ENCODE data around the gene ZAR1. TPM values are rescaled to one million over a fixed set of nuclear protein-coding genes. Genes with fewer than 3 reads are reported as not detected.
"Not testable (repeated sequence)": the region's sequence is repeated elsewhere in the genome, so short reads cannot be mapped to it uniquely, and the experiment has no call there.

Gene ZAR1, protein sequence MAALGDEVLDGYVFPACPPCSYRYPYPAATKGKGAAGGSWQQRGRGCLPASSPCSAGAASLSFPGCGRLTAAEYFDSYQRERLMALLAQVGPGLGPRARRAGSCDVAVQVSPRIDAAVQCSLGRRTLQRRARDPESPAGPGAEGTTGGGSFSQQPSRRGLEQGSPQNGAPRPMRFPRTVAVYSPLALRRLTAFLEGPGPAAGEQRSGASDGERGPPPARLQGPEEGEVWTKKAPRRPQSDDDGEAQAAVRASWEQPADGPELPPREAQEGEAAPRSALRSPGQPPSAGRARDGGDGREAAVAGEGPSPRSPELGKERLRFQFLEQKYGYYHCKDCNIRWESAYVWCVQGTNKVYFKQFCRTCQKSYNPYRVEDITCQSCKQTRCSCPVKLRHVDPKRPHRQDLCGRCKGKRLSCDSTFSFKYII
- not detected for total RNA-seq

GRCh38 chr4:48490012-48490679, at the start of gene ZAR1:
TSS of gene ZAR1 (plus strand) at chr4:48490252. CDS start at chr4:48490292, 40 bp downstream.
- H3K27me3 ChIP-seq (ENCODE audit: insufficient read depth, low read length) = peaks cover 69% of the 10 kb centered on the region
- no peak within 1 kb of the TSS for H3K4me3 ChIP-seq (ENCODE audit: low read length)
- no peaks in the 10 kb centered on the region for H3K9me3 ChIP-seq (ENCODE audit: low read depth, low read length)
- peaks cover 16% of the 10 kb centered on the region for H3K4me1 ChIP-seq (ENCODE audit: insufficient read depth, low read length)

DNA sequence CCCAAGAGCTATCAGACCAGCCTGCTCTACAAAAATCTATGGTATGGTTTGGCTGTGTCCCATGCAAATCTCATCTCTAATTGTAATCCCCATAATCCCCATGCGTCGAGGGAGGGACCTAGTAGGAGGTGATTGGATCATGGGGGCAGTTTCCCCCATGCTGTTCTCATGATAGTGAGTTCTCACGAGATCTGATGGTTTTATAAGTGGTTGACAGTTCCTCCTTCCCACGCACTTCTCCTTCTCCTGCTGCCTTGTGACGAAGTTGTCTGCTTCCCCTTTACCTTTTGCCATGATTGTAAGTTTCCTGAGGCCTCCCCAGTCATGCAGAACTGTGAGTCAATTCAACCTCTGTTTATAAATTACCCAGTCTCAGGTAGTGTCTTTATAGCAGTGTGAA, 49.1 kb upstream of the ZAR1 start:
- not testable (repeated sequence) for H3K27me3 ChIP-seq (ENCODE audit: insufficient read depth, low read length); H3K4me3 ChIP-seq (ENCODE audit: low read length); H3K4me1 ChIP-seq (ENCODE audit: insufficient read depth, low read length)

DNA sequence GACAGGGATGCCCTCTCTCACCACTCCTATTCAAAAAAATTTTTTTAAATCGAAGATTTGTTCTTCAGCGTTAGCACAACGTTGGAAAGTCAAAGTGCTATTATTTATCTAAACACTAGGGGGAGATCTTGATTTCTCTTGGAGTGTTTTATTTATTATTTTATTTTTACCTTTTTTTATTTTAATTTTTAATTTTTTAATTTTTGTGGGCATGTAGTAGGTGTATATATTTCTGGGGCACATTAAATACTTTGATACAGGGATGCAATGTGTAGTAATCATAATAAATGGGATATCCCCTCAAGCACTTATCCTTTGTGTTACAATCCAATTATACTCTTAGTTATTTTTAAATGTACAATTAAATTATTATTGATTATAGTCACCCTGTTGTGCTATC, 44.3 kb upstream of the ZAR1 start:
- Histone ChIP-seq H3K9me3 (ENCODE audit: low read depth, low read length) (no peaks in the 10 kb centered on the region), H3K4me3 (ENCODE audit: low read length) (no peak overlapping the region), H3K27me3 (ENCODE audit: insufficient read depth, low read length) (no peaks in the 10 kb centered on the region), H3K4me1 (ENCODE audit: insufficient read depth, low read length) (no peaks in the 10 kb centered on the region)

More for the DNA sequence above, 49.1 kb upstream of the ZAR1 start:
- H3K9me3 ChIP-seq (ENCODE audit: low read depth, low read length) = not testable (repeated sequence)

DNA sequence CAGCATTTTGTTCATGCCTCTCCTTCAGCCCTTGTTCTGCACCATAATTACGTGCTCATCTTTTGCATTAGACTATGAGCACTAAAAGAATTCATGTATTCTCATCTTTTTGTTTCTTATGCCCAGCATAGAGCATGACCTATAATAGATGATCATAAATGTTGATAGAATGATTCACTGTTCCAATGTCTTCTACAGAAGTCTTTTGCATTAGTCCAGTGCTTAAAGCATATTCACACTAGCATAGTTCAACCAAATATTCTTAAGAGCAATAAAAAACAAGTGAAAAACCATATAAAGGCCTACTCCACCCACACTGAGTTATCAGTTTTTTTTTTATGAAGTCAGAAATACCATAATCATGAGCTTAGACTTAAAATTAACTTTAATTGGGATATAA, 43.4 kb upstream of the ZAR1 start:
- Histone ChIP-seq H3K4me1 (ENCODE audit: insufficient read depth, low read length) (no peaks in the 10 kb centered on the region), H3K27me3 (ENCODE audit: insufficient read depth, low read length) (no peaks in the 10 kb centered on the region), H3K9me3 (ENCODE audit: low read depth, low read length) (no peaks in the 10 kb centered on the region), H3K4me3 (ENCODE audit: low read length) (no peak overlapping the region)

GRCh38 chr4:48449151-48449550, 40.9 kb upstream of the ZAR1 start:
- H3K9me3 ChIP-seq (ENCODE audit: low read depth, low read length) = no peaks in the 10 kb centered on the region
- H3K27me3 ChIP-seq (ENCODE audit: insufficient read depth, low read length) = peaks cover 3% of the 10 kb centered on the region
- no peak overlapping the region for H3K4me3 ChIP-seq (ENCODE audit: low read length)
- H3K4me1 ChIP-seq (ENCODE audit: insufficient read depth, low read length) = no peaks in the 10 kb centered on the region

GRCh38 chr4:48450740-48451139, 39.3 kb upstream of the ZAR1 start:
- no peak overlapping the region for H3K4me3 ChIP-seq (ENCODE audit: low read length)
- no peaks in the 10 kb centered on the region for H3K4me1 ChIP-seq (ENCODE audit: insufficient read depth, low read length)
- peaks cover 3% of the 10 kb centered on the region for H3K27me3 ChIP-seq (ENCODE audit: insufficient read depth, low read length)
- H3K9me3 ChIP-seq (ENCODE audit: low read depth, low read length) = no peaks in the 10 kb centered on the region

DNA sequence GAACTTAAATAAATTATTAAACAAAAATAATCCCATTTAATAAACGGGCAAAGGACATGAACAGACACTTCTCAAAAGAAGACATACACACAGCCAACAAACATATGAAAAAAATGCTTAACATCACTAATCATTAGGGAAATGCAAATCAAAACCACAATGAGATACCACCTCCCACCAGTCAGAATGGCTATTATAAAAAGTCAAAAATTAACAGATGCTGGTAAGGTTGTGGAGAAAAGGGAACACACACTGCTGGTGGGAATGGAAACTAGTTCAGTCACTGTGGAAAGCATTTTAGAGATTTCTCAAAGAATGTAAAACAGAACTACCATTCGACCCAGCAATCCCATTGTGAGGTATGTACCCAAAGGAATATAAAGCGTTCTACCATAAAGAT, 38.4 kb upstream of the ZAR1 start:
- not testable (repeated sequence) for H3K9me3 ChIP-seq (ENCODE audit: low read depth, low read length)

DNA sequence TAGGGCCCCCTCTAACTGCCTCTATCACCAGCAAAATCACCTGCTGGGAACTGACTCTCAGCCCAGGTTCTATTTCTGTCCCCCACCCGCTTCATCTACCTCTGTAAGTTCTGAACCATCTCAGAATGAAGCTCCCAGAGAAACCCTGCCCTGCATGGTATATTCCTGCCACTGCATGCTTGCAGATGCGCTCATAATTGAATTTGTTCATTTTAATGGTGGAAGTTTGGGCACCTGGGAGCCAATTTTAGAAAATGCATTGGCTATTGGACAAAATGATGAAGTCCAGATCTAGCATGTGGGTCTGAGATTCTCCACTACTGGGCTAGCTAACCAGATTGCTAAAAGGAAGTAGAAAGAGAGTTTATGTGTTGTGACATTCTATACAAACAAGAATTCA, 35.5 kb upstream of the ZAR1 start:
- Histone ChIP-seq H3K4me3 (ENCODE audit: low read length) (no peak overlapping the region), H3K27me3 (ENCODE audit: insufficient read depth, low read length) (peaks cover 3% of the 10 kb centered on the region), H3K4me1 (ENCODE audit: insufficient read depth, low read length) (no peaks in the 10 kb centered on the region), H3K9me3 (ENCODE audit: low read depth, low read length) (no peaks in the 10 kb centered on the region)

More for the DNA sequence above, 38.4 kb upstream of the ZAR1 start:
- H3K4me3 ChIP-seq (ENCODE audit: low read length); H3K27me3 ChIP-seq (ENCODE audit: insufficient read depth, low read length); H3K4me1 ChIP-seq (ENCODE audit: insufficient read depth, low read length): not testable (repeated sequence)

DNA sequence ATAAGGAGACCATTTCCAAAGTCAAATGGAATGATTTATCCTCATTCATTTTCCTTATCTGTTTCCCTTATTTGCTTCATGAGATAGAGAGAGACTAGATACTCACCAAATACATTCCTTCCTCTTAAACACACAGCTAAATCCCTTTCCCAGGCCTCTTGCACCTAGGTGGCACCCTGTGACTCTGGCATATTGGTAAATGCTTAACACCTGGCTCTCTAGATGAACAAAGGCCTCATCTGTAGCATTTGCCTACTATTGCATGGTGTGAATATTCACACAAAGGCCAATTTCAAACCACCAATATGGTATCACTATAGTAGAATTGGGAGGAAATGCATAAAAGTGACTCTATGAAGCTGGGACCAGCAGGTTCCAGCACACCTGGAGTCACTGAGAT, 29.1 kb upstream of the ZAR1 start:
- H3K9me3 ChIP-seq (ENCODE audit: low read depth, low read length) = no peaks in the 10 kb centered on the region
- H3K4me3 ChIP-seq (ENCODE audit: low read length) = no peak overlapping the region
- no peaks in the 10 kb centered on the region for H3K4me1 ChIP-seq (ENCODE audit: insufficient read depth, low read length)
- no peaks in the 10 kb centered on the region for H3K27me3 ChIP-seq (ENCODE audit: insufficient read depth, low read length)

DNA sequence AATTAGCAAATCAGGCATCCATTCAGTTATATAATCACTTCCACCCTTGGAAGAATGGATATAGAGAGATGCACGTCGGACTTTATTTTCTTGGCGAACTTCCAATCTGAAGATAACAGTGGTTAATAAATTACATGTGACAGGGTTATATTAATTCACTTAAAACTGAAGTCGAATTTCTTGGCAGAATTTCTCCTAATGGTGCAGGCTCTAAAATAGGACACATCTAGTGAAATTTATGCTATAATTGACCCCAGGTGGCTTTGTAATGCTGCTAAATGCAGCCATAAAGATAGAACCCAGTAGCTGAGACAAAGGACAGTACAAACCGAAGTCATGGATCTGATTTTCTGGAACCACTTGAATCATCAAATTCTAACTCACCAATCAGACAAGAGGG, 27.7 kb upstream of the ZAR1 start:
- H3K9me3 ChIP-seq (ENCODE audit: low read depth, low read length) = no peaks in the 10 kb centered on the region
- H3K27me3 ChIP-seq (ENCODE audit: insufficient read depth, low read length) = no peaks in the 10 kb centered on the region
- no peaks in the 10 kb centered on the region for H3K4me1 ChIP-seq (ENCODE audit: insufficient read depth, low read length)
- no peak overlapping the region for H3K4me3 ChIP-seq (ENCODE audit: low read length)

DNA sequence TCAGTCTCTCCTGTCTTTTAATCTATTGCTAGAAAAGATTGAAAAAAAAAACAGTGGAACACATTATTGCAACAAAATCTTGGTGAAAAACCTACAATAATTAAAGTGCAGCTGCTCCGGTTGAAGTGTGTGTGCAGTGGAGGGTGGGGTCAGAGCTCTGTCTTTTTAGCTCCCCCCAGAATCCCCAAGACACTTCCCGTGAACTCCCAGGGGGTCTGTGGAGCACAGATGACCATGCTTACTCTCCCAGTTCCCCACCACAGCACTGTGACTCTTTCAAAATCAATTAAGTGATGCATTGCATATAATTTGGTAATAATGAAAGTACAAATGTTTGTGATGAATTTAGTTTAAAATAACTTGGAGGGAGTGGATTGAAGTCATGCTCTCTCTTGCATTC, 22.6 kb upstream of the ZAR1 start:
- H3K4me1 ChIP-seq (ENCODE audit: insufficient read depth, low read length) = no peaks in the 10 kb centered on the region
- H3K4me3 ChIP-seq (ENCODE audit: low read length) = no peak overlapping the region
- no peaks in the 10 kb centered on the region for H3K27me3 ChIP-seq (ENCODE audit: insufficient read depth, low read length)
- H3K9me3 ChIP-seq (ENCODE audit: low read depth, low read length) = no peaks in the 10 kb centered on the region

DNA sequence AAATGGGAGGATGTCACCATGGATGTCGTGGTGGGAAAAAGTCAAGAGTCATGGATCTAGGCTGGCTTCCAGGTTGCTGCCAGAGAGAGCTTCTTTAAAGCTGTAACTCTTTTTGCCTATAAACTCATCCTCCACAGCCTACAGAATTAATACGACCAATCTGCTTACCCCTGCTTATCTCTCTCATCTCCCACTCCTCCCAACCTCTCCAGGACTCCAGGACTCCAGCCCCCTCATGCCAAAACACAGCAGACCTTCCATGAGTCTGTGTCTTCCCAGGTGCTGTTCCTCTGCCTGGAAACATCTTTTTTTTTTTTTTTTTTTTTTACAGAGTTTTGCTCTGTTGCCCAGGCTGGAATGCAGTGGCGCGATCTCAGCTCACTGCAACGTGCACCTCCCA, 22.2 kb upstream of the ZAR1 start:
- no peaks in the 10 kb centered on the region for H3K4me1 ChIP-seq (ENCODE audit: insufficient read depth, low read length)
- H3K27me3 ChIP-seq (ENCODE audit: insufficient read depth, low read length) = no peaks in the 10 kb centered on the region
- no peak overlapping the region for H3K4me3 ChIP-seq (ENCODE audit: low read length)

GRCh38 chr4:48470137-48470536, 19.9 kb upstream of the ZAR1 start:
- H3K27me3 ChIP-seq (ENCODE audit: insufficient read depth, low read length) = no peaks in the 10 kb centered on the region
- no peaks in the 10 kb centered on the region for H3K4me1 ChIP-seq (ENCODE audit: insufficient read depth, low read length)
- H3K4me3 ChIP-seq (ENCODE audit: low read length) = no peak overlapping the region
- H3K9me3 ChIP-seq (ENCODE audit: low read depth, low read length) = no peaks in the 10 kb centered on the region

More for the DNA sequence above, 22.2 kb upstream of the ZAR1 start:
- no peaks in the 10 kb centered on the region for H3K9me3 ChIP-seq (ENCODE audit: low read depth, low read length)

DNA sequence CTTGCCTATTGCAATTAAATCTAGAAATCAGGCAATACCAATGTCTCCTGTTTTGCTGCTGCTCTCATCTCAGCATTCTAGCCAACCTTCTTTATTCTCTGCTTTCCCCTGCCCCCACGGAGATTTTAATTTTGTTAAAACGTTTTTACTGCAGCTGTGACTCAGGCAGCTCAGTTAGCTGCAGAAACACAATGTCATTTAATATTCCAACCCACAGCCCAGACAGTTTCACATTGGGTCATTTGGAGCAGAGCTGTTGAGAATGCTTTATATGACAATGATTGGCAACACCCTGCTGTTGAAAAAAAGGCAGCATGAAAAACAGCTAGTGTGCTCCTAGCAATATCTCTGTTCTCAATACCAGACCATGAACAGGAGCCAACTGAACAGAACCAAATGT, 19.5 kb upstream of the ZAR1 start:
- Histone ChIP-seq H3K27me3 (ENCODE audit: insufficient read depth, low read length) (no peaks in the 10 kb centered on the region), H3K4me1 (ENCODE audit: insufficient read depth, low read length) (no peaks in the 10 kb centered on the region), H3K4me3 (ENCODE audit: low read length) (no peak overlapping the region), H3K9me3 (ENCODE audit: low read depth, low read length) (no peaks in the 10 kb centered on the region)

- no peak overlapping the region for H3K4me3 ChIP-seq (ENCODE audit: low read length)
- H3K9me3 ChIP-seq (ENCODE audit: low read depth, low read length) = no peaks in the 10 kb centered on the region
- H3K27me3 ChIP-seq (ENCODE audit: insufficient read depth, low read length) = no peaks in the 10 kb centered on the region
- no peaks in the 10 kb centered on the region for H3K4me1 ChIP-seq (ENCODE audit: insufficient read depth, low read length)
Measured at GRCh38 chr4:48472794-48473193, 17.3 kb upstream of the ZAR1 start.

GRCh38 chr4:48475770-48476169, 14.3 kb upstream of the ZAR1 start:
- Histone ChIP-seq H3K27me3 (ENCODE audit: insufficient read depth, low read length) (peaks cover 8% of the 10 kb centered on the region), H3K4me1 (ENCODE audit: insufficient read depth, low read length) (no peaks in the 10 kb centered on the region), H3K9me3 (ENCODE audit: low read depth, low read length) (no peaks in the 10 kb centered on the region), H3K4me3 (ENCODE audit: low read length) (no peak overlapping the region)
